ENCODE data around the gene SELENON.

- TF ChIP-seq POLR2AphosphoS5 (IDR thresholded peaks at IDR 0.05; ENCODE audit: low read depth, low read length) (no peak), POLR2A (IDR thresholded peaks at IDR 0.05; ENCODE audit: low read depth, low read length) (no peak), TAF1 (IDR thresholded peaks at IDR 0.05; ENCODE audit: low read depth, low read length) (no peak), PAX5 (IDR thresholded peaks at IDR 0.05; ENCODE audit: insufficient read depth, low read length, severe bottlenecking) (no peak)
Measured at GRCh38 chr1:25834894-25835293, 34.9 kb downstream of the SELENON start.

All from GM12891 (cell line).